Naive thymus-derived CD4-positive, alpha-beta T cell (primary cell): ENCODE data around the gene PUM2. TPM values are rescaled to one million over a fixed set of nuclear protein-coding genes. Genes with fewer than 3 reads are reported as not detected.
A peak's percentile ranks its signal among the peaks of the same experiment; 100 is the strongest.

Experiments used
- ATAC-seq: fragments of 150-1000 bp; cut with Tn5 transposase; 2 replicates; pipeline ENCODE4 v1.10.0; 2021; ENCODE audit warnings: mild to moderate bottlenecking, moderate library complexity
- CTCF ChIA-PET: fragments of 350-600 bp; sonication (Branson Sonifier 250); formaldehyde crosslinking; loops from one replicate; lab custom pipeline; 2021; ENCODE audit warnings: antibody characterized with exemption; lab: Charles Lee
- POLR2A ChIA-PET: fragments of 350-600 bp; sonication (Branson Sonifier 250); formaldehyde crosslinking; loops from one replicate; lab custom pipeline; 2021; ENCODE audit warnings: antibody characterized with exemption, inconsistent platforms; lab: Charles Lee
- DNase-seq, 9 donors: peaks; one replicate each; pipeline versions ENCODE4 v3.0.0 to v3.0.0-alpha.2; 2020 to 2022; ENCODE audit warnings: mixed read lengths in 1 of 9
- H3K27ac ChIP-seq: one replicate; pipeline ENCODE4 v1.7.0; 2013; ENCODE audit warnings: mild to moderate bottlenecking, low read depth, low read length, moderate library complexity
- H3K27me3 ChIP-seq, 2 donors: one replicate each; pipeline ENCODE4 v1.7.0; 2013; ENCODE audit warnings: low read length in 2 of 2, mild to moderate bottlenecking in 2 of 2, moderate library complexity in 2 of 2; ENCODE audit not compliant: control insufficient read depth in 2 of 2, insufficient read depth in 2 of 2
- H3K36me3 ChIP-seq, 3 experiments: 1 replicate in 2 of 3; 2 replicates in 1 of 3; pipeline ENCODE4 v1.7.0; 2013; ENCODE audit warnings: low read length in 3 of 3, mild to moderate bottlenecking in 3 of 3, moderate library complexity in 1 of 3; ENCODE audit not compliant: insufficient read depth in 3 of 3, control insufficient read depth in 2 of 3
- H3K4me1 ChIP-seq, 2 donors: one replicate each; pipeline ENCODE4 v1.7.0; 2013; ENCODE audit warnings: low read length in 2 of 2, mild to moderate bottlenecking in 2 of 2, moderate library complexity in 1 of 2; ENCODE audit not compliant: control insufficient read depth in 2 of 2, insufficient read depth in 2 of 2
- H3K4me3 ChIP-seq: 2 replicates; pipeline ENCODE4 v1.7.0; 2013; ENCODE audit warnings: mild to moderate bottlenecking, low read length
- H3K9me3 ChIP-seq, 3 experiments: 1 replicate in 2 of 3; 2 replicates in 1 of 3; pipeline ENCODE4 v1.7.0; 2013; ENCODE audit warnings: low read length in 3 of 3; ENCODE audit not compliant: control insufficient read depth in 2 of 3
- H3K27ac Mint-ChIP-seq, 9 donors: one replicate each; pipeline ENCODE4 v1.8.0; 2020 to 2022; ENCODE audit warnings: mixed read lengths in 9 of 9, mild to moderate bottlenecking in 8 of 9, moderate library complexity in 5 of 9, inconsistent platforms in 2 of 9
- H3K27me3 Mint-ChIP-seq, 5 donors: one replicate each; pipeline ENCODE4 v1.8.0; 2021 to 2022; ENCODE audit warnings: mixed read lengths in 5 of 5, mild to moderate bottlenecking in 1 of 5
- H3K36me3 Mint-ChIP-seq, 5 donors: one replicate each; pipeline ENCODE4 v1.8.0; 2020 to 2022; ENCODE audit warnings: mixed read lengths in 5 of 5, mild to moderate bottlenecking in 3 of 5, inconsistent platforms in 1 of 5
- H3K4me1 Mint-ChIP-seq, 7 donors: one replicate each; pipeline ENCODE4 v1.8.0; 2020 to 2022; ENCODE audit warnings: mixed read lengths in 7 of 7, mild to moderate bottlenecking in 3 of 7, inconsistent platforms in 1 of 7
- H3K4me3 Mint-ChIP-seq, 10 donors: one replicate each; pipeline ENCODE4 v1.8.0; 2020 to 2022; ENCODE audit warnings: mild to moderate bottlenecking in 10 of 10, mixed read lengths in 10 of 10, moderate library complexity in 6 of 10, inconsistent platforms in 2 of 10
- H3K9me3 Mint-ChIP-seq, 11 donors: one replicate each; pipeline ENCODE4 v1.8.0; 2020 to 2022; ENCODE audit warnings: mixed read lengths in 11 of 11, mild to moderate bottlenecking in 4 of 11, inconsistent platforms in 1 of 11, moderate library complexity in 1 of 11
- intact Hi-C, 2 donors: fragments of 100-400 bp; cut with micrococcal nuclease; formaldehyde crosslinking; loops; one replicate each; pipeline ENCODE4 v1.15.1; 2023
- polyA plus RNA-seq, 2 donors: library from polyadenylated mRNA; unstranded; fragments of 300-500 nt; fragmentation: Illumina TruSeq; gene quantifications; one replicate each; pipeline ENCODE4 v1.2.3, GENCODE V29; 2021
- total RNA-seq, 6 experiments: library from RNA in 5 of 6; stranded (reverse) in 5 of 6; gene quantifications; 1 replicate in 5 of 6; 2 replicates in 1 of 6; pipeline ENCODE4 v1.2.3 and lab custom pipeline; 2021 to 2026

The PUM2 gene
- total and polyA plus RNA-seq, 7 experiments from 2014 or later, result 19.2 to 178 (median 135) TPM

- Histone ChIP-seq H3K36me3 (no peaks in the 10 kb centered on the region), H3K4me3 (peak overlapping the region; percentile 85), H3K27me3 (no peaks in the 10 kb centered on the region), H3K27ac (peak overlapping the region; percentile 94), H3K4me1 (peaks cover 34 to 50% of the 10 kb centered on the region in 2 donors), H3K9me3 (no peaks in the 10 kb centered on the region)
- Mint-ChIP-seq H3K27ac (peak overlapping the region in 6 of 9 donors; percentile 84 to 95 (median 88)), H3K36me3 (peaks cover 0 to 17% (median 4%) of the 10 kb centered on the region in 5 donors), H3K4me1 (peaks cover 28 to 52% (median 45%) of the 10 kb centered on the region in 7 donors), H3K4me3 (peak overlapping the region in 3 of 10 donors; percentile 86 to 94 (median 93)), H3K9me3 (peaks cover 0 to 2% (median 0%) of the 10 kb centered on the region in 11 donors), H3K27me3 (no peaks in the 10 kb centered on the region)
- POLR2A ChIA-PET, result interaction anchor here (0.6 to 1.7 kb wide), 7 partner anchors 12 to 301 kb away, joined by 3 to 8 read pairs (median 5); partner anchors contain the start of gene RHOB
- intact Hi-C loops, result loop anchor here (1.0 to 10.0 kb wide), 10 partner anchors 24 to 1005 kb away; partner anchors contain the start of genes LAPTM4A (in 2 of the 2), HS1BP3 (in 1 of the 2), LDAH (in 1 of the 2) and RHOB (in 1 of the 2)
- peak; percentile 19 for ATAC-seq
- CTCF ChIA-PET, result interaction anchor here (1.2 to 2.1 kb wide), 2 partner anchors 23 to 25 kb away, joined by 4 to 11 read pairs; no protein-coding TSS in a partner anchor
- peak in 7 of 9 donors; percentile 42 to 79 (median 64) for DNase-seq
These were observed 467 bp downstream of the PUM2 start for GRCh38 chr2:20350041-20350712.

- Mint-ChIP-seq H3K9me3 (peaks cover 0 to 2% (median 0%) of the 10 kb centered on the region in 11 donors), H3K4me1 (peaks cover 30 to 57% (median 52%) of the 10 kb centered on the region in 7 donors)
These were observed 1.1 kb downstream of the PUM2 start for GRCh38 chr2:20349513-20349921.

GRCh38 chr2:20348542-20348941 lies 2.1 kb downstream of the PUM2 start:
- DNase-seq, result no peak

More at GRCh38 chr2:20349513-20349921, 1.1 kb downstream of the PUM2 start:
- Mint-ChIP-seq H3K36me3 (peaks cover 0 to 18% (median 4%) of the 10 kb centered on the region in 5 donors), H3K27me3 (no peaks in the 10 kb centered on the region), H3K4me3 (peak overlapping the region in 3 of 10 donors; percentile 86 to 94 (median 93)), H3K27ac (peak overlapping the region in 6 of 9 donors; percentile 84 to 95 (median 88))
- Histone ChIP-seq H3K36me3 (no peaks in the 10 kb centered on the region), H3K27me3 (no peaks in the 10 kb centered on the region), H3K4me1 (peaks cover 38 to 53% of the 10 kb centered on the region in 2 donors), H3K4me3 (peak overlapping the region; percentile 85), H3K9me3 (no peaks in the 10 kb centered on the region), H3K27ac (peak overlapping the region; percentile 94)
- no peak for ATAC-seq
- intact Hi-C loops, result loop anchor here in 1 of 2 donors (1.0 kb wide), 1 partner anchor 8 kb away; no protein-coding TSS in a partner anchor
- ChIA-PET CTCF (interaction anchor here (0.6 to 2.1 kb wide), 4 partner anchors 23 to 302 kb away, joined by 3 to 11 read pairs (median 4); partner anchors contain the start of gene HS1BP3), POLR2A (interaction anchor here (0.6 to 1.7 kb wide), 7 partner anchors 11 to 300 kb away, joined by 3 to 8 read pairs (median 5); partner anchors contain the start of gene RHOB)
- DNase-seq, result no peak

GRCh38 chr2:20346565-20347381 lies 3.9 kb downstream of the PUM2 start:
- ATAC-seq, result no peak
- H3K36me3 ChIP-seq, result no peaks in the 10 kb centered on the region
- Mint-ChIP-seq H3K9me3 (peaks cover 0 to 3% (median 0%) of the 10 kb centered on the region in 11 donors), H3K4me1 (peaks cover 36 to 80% (median 75%) of the 10 kb centered on the region in 7 donors), H3K27me3 (no peaks in the 10 kb centered on the region), H3K36me3 (peaks cover 0 to 20% (median 4%) of the 10 kb centered on the region in 5 donors), H3K27ac (peak overlapping the region in 7 of 9 donors; percentile 10 to 74 (median 22)), H3K4me3 (peak overlapping the region in 8 of 10 donors; percentile 46 to 71 (median 58))
- POLR2A ChIA-PET, result interaction anchor here (0.8 to 2.0 kb wide), 5 partner anchors 11 to 297 kb away, joined by 3 to 6 read pairs (median 4); partner anchors contain the start of gene RHOB
- peak overlapping the region; percentile 14 for H3K27ac ChIP-seq
- CTCF ChIA-PET, result interaction anchor here (0.6 to 1.1 kb wide), 5 partner anchors 9 to 1154 kb away, joined by 3 read pairs; no protein-coding TSS in a partner anchor
- intact Hi-C loops, result no loop called here
- H3K27me3 ChIP-seq, result no peaks in the 10 kb centered on the region
- no peaks in the 10 kb centered on the region for H3K9me3 ChIP-seq
- no peak for DNase-seq
- H3K4me1 ChIP-seq, result peaks cover 44% of the 10 kb centered on the region in 2 donors
- peak overlapping the region; percentile 3 for H3K4me3 ChIP-seq

More at GRCh38 chr2:20348542-20348941, 2.1 kb downstream of the PUM2 start:
- H3K36me3 Mint-ChIP-seq, result peaks cover 0 to 20% (median 4%) of the 10 kb centered on the region in 5 donors
- no peaks in the 10 kb centered on the region for H3K36me3 ChIP-seq
- CTCF ChIA-PET, result interaction anchor here (0.6 to 2.1 kb wide), 3 partner anchors 24 to 303 kb away, joined by 3 to 11 read pairs (median 4); partner anchors contain the start of gene HS1BP3
- H3K9me3 ChIP-seq, result no peaks in the 10 kb centered on the region
- H3K27me3 Mint-ChIP-seq, result no peaks in the 10 kb centered on the region
- peak overlapping the region; percentile 46 for H3K27ac ChIP-seq
- H3K4me3 ChIP-seq, result peak overlapping the region; percentile 14
- peaks cover 36 to 64% (median 62%) of the 10 kb centered on the region in 7 donors for H3K4me1 Mint-ChIP-seq
- ATAC-seq, result no peak
- peak overlapping the region in 7 of 9 donors; percentile 26 to 95 (median 81) for H3K27ac Mint-ChIP-seq
- POLR2A ChIA-PET, result interaction anchor here (1.5 to 1.7 kb wide), 3 partner anchors 22 to 98 kb away, joined by 3 to 8 read pairs (median 5); partner anchors contain the start of gene RHOB
- H3K4me1 ChIP-seq, result peaks cover 46 to 59% of the 10 kb centered on the region in 2 donors
- intact Hi-C loops, result no loop called here
- H3K4me3 Mint-ChIP-seq, result peak overlapping the region in 3 of 10 donors; percentile 86 to 94 (median 93)
- peaks cover 0 to 3% (median 0%) of the 10 kb centered on the region in 11 donors for H3K9me3 Mint-ChIP-seq
- no peaks in the 10 kb centered on the region for H3K27me3 ChIP-seq

- peak; percentile 36 for ATAC-seq
- Mint-ChIP-seq H3K36me3 (peaks cover 0 to 18% (median 0%) of the 10 kb centered on the region in 5 donors), H3K4me1 (peaks cover 42 to 99% (median 92%) of the 10 kb centered on the region in 7 donors), H3K9me3 (peaks cover 0 to 2% (median 0%) of the 10 kb centered on the region in 11 donors), H3K27me3 (no peaks in the 10 kb centered on the region), H3K27ac (peak overlapping the region in 2 of 9 donors; percentile 52 to 87), H3K4me3 (peak overlapping the region in 2 of 10 donors; percentile 61 to 71)
- no peak overlapping the region for H3K27ac ChIP-seq
- intact Hi-C loops, result no loop called here
- POLR2A ChIA-PET, result interaction anchor here (0.9 to 2.2 kb wide), 2 partner anchors 8 to 16 kb away, joined by 4 to 7 read pairs; no protein-coding TSS in a partner anchor
- H3K27me3 ChIP-seq, result no peaks in the 10 kb centered on the region
- peaks cover 58 to 60% of the 10 kb centered on the region in 2 donors for H3K4me1 ChIP-seq
- H3K36me3 ChIP-seq, result no peaks in the 10 kb centered on the region
- CTCF ChIA-PET, result interaction anchor here (1.5 kb wide), 1 partner anchor 16 kb away, joined by 4 read pairs; no protein-coding TSS in a partner anchor
- no peaks in the 10 kb centered on the region for H3K9me3 ChIP-seq
- no peak for DNase-seq
- H3K4me3 ChIP-seq, result no peak overlapping the region
These were observed 7.5 kb downstream of the PUM2 start for GRCh38 chr2:20343128-20343527.
